ENCODE data around the gene LPIN3.
"Not testable (repeated sequence)": the region's sequence is repeated elsewhere in the genome, so short reads cannot be mapped to it uniquely, and the experiment has no call there.

Gene LPIN3, protein sequence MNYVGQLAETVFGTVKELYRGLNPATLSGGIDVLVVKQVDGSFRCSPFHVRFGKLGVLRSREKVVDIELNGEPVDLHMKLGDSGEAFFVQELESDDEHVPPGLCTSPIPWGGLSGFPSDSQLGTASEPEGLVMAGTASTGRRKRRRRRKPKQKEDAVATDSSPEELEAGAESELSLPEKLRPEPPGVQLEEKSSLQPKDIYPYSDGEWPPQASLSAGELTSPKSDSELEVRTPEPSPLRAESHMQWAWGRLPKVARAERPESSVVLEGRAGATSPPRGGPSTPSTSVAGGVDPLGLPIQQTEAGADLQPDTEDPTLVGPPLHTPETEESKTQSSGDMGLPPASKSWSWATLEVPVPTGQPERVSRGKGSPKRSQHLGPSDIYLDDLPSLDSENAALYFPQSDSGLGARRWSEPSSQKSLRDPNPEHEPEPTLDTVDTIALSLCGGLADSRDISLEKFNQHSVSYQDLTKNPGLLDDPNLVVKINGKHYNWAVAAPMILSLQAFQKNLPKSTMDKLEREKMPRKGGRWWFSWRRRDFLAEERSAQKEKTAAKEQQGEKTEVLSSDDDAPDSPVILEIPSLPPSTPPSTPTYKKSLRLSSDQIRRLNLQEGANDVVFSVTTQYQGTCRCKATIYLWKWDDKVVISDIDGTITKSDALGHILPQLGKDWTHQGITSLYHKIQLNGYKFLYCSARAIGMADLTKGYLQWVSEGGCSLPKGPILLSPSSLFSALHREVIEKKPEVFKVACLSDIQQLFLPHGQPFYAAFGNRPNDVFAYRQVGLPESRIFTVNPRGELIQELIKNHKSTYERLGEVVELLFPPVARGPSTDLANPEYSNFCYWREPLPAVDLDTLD

GRCh38 chr20:41340327-41341055 is at the start of gene LPIN3:
TSS of gene LPIN3 (plus strand) at chr20:41340821. CDS start at chr20:41345804, 4,983 bp downstream.
- DNase-seq: peak; percentile 81

GRCh38 chr20:41293269-41294037 is 47.2 kb upstream of the LPIN3 start:
- DNase-seq: no peak

DNA sequence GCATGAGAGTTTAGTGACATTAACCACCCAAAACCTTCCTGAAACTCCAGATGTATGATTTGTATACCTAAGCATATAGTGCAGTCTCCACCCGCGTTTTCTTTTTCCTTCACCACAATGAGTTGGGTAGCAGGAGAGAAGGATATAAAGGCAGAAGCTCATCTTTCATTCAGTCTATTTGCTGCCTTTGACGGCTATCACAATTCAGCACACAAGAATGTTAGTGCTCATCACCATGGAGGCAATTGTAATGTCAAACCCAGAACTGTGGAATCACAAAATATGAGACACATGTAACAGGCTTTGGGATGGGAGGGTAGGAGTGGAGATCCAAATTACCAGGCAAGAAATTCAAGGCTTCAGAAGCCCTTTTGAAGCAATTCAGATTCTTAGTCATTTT is 40.7 kb upstream of the LPIN3 start:
- DNase-seq: no peak

- DNase-seq: no peak
These were observed 40.2 kb upstream of the LPIN3 start for GRCh38 chr20:41300383-41300782.

DNA sequence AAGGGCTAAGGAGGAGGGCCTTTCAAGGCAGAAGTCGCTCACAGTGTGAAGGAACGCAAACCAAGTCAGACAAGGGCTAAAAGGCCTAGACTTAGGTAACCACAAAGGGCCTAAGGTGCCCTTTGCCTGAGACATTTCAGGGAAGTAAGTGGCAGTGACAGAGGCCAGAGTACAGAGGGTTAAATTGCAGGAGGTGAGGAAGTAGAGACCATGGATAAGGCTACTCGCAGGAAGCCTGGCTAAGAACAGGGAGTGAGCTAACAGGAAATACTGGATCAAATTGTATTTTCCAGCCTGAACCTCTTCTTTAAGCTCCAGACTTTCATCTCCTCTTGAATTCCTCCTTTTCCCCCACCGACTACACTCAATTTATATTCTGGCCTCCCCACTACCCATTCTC is 39.7 kb upstream of the LPIN3 start:
- no peak for DNase-seq

- no peak for DNase-seq
These were observed 36.6 kb upstream of the LPIN3 start for GRCh38 chr20:41304002-41304401.

GRCh38 chr20:41304424-41305079 is 36.1 kb upstream of the LPIN3 start:
- no peak for DNase-seq

DNA sequence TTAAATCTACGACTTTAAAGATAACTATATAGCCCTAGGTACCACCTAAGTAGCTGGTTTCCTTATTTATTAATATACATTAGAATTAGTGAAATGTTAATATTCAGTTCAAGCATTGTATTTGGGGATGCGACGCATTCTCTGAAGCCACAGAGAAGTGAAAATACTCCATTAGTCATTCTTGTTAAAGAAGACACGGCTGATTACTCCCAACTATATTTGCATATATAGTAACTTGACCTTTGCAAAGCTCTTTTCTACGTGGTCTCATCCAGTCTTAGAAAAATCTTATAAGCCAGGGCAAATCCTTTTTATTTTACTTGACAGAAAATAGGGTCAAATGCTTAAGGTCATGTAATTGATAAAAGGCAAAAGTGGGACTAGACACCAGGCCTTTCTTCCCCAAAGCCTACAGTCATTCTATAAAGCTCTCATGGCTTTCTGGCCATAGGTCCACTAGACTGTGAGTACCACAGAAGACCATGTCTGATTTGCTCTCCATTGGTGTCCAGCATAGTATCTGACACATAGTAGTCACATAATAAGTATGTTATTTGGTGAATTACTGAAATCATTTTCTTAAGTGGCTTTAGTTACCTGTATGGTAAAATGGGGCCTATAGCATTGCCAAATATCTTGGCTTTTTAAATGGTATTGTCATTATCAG is 34.4 kb upstream of the LPIN3 start:
- no peak for DNase-seq

DNA sequence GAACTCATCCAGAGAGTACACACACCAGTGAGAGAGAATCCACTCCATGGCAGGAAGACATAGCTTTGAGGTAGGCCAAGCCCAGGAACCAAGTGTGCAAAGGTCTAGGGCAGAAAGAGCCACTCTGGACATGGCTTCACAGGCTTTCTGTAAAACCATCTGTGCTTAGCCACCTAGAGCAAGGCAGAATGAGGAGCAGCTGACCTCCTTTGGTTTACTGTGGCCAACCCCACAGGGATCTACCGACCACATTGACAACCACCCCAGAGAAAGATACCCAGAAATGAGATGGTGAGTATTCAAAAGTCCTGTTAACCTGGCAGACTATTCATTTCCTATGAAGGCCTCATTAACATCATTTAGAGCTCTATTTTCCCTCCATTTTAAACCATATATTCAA is 33.6 kb upstream of the LPIN3 start:
- DNase-seq: no peak

DNA sequence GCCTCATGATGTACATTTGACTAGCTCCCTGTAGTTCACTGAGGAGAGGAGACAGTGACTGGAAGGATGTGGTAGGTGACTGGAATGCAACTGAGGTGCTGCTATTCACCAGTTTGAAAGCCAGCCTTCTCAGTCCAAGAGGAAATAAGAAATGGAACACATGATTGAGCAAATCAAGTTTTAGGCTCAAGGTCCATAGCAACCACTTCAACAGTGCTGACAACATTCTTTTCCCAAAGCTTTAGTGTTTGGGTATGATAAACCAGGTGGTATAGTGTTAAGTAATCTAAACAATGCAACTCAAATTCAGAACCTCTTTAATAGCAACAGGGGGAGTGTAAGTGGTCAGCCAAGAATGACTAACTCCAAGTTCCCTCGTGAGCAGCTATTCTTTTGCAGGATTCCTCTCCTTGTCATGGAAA is 32.3 kb upstream of the LPIN3 start:
- no peak for DNase-seq

DNA sequence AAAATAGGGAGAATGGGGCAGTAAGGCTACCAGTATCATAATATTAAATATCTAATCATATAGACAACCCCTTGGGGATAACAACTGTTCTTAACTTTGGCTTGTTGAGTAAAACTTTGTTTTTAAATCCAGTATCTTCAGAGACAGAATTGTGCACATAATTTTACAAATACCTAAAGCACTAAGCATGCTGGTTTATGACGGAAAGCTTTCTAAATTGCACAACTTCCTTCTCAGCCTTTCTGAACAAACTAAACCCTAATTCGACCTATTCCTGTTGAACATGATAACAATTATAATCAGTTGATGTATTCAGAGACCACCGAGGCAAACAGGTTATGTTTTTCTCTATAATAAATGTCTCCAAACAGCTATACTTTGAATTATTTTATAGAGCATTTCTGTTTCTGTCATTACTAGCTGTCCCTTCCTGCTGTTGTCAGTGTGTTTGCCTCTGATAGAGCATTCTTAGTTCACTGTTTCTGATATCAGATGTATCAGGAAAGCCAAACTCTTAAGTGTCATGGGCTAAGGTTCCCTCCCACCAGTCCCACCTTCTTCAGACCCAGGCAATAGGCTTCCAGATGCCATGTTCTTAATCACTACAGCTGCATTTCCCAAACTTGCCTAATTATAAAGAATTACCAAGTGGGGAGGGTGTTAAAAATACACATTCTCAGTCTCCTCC is 31.8 kb upstream of the LPIN3 start:
- no peak for DNase-seq

- DNase-seq: no peak
These were observed 30.8 kb upstream of the LPIN3 start for GRCh38 chr20:41309817-41310216.

DNA sequence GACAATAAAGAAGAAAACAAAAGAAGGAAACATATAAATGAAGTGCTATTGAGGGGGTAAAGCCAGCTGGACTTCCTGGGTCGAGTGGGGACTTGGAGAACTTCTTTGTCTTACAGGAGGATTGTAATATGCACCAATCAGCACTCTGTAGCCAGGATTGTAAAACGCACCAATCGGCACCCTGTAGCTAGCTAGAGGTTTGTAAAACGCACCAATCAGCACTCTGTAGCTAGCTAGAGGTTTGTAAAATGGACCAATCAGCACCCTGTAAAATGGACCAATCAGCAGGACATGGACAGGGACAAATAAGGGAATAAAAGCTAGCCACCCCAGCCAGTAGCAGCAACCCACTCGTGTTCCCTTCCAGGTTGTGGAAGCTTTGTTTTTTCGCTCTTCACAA is 28.6 kb upstream of the LPIN3 start:
- not testable (repeated sequence) for DNase-seq

GRCh38 chr20:41314386-41314785 is 26.2 kb upstream of the LPIN3 start:
- no peak for DNase-seq

DNA sequence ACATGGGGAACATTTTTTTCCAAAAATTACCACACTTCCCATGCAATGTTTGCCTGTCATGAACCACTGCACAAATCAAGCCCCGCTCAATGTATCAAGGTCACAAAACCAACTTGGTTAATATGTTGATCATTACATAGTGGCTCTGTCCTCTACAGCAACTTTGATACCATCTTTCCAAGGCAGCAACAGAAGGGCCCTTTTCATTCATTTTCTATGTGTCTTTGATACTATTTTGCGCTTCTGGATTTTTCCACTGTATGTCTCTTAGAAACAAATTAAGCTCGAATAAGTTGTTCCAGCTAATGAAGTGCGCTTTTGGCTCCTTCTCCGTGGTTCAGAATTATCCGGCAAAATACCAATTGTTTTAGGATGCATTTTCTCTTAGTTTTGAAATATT is 24.6 kb upstream of the LPIN3 start:
- no peak for DNase-seq

DNA sequence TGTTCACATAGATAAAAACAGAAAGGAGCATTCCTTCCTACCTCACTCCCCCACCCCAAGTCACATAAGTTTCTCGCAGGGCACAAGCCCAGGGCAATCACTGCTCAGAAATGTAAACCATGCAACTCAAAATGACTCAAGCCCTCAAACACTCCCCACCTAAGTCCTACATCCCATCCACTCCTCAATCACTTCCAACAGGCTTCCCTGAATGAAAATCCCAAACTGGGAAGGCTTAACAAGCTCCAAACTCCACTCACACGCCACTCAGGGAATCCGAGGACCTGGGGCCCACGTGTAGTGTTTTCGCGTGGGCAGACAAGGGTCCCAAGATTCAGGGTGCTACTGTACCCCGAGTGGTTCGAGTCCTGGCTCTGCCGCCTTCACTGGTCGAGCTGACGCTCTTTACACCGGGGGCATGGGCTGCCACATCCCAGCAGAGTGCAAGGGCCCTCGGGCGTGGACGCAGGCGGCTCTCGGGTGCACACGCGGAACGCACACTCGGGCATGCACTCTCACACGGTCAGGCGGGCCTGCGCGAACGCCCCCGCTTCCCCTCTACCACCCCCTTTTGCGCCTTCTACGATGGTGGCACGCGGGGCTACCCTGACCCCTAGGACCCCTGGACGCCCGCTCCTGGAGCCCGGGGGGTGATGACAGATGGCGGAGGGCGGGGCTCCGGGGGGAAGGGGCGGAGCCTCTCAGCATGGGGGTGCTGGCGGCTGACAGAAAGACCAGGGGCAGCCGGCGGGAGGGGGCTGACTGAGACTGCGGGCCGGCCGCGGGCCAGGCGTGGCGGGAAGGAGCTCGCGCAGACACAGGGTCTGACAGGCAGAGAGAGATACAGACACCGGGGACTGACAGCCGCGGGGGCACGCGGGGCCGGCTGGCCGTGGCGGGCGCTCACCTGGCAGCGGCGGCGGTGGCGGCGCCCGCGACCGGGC is 23.7 kb upstream of the LPIN3 start:
- peak; percentile 88 for DNase-seq

DNA sequence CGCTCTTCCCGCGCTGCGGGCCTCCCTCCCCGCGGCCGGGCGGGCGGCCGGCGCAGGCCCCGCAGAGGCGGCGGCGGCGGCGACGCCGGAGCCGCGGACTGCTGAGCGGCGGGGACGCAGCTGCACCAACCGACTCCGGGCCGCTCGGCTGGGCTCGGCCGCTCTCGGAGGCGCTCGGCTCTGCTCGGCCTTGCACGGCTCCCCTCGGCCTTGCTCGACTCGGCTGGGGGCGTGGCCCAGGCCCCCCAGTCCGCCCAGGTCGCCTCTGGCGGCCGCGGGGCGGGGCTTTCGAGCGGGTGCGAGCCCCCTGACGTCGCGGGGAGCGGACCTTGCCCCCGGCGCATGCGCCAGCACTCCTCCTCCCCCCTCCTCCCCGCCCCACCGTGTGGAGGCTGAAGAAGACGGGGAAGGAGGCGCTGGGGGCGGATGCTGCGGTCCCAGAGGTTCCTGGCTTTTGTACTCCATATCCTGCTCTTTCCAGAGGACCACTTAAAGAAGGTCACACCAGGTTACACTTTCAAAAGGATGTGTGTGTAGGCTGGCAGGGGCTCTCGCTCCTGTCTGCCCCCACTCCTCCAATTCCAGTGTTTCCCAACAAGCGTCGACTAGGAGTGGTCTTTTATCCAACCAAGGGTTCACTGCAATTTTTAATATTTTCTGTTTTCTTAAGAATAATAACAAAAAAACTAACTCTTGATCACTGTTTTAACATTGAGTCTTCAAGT is 22.9 kb upstream of the LPIN3 start, which contains the start of gene ZHX3:
ZHX3 (minus strand) TSS at position 186 of the 725 bp plus-strand sequence. CDS start 112,815 bp downstream, outside the sequence.
- peak; percentile 97 for DNase-seq

DNA sequence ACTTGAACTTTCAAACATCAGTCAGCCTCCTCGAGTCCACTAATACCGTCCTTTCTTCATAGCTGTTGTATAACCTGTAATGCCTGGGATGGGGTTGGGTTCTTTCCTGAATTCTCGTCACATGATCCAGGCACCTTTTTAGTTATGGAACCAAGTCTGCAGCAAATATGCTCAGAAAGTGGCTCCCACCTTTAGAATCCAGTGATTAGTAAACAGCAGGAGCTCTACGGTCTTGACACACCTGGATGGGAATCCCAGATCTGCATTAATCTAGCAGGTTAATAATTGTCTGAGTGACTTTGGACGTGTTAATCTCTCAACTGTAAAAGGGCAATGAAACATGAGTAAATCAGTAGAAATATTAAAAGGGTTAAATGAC is 22.4 kb upstream of the LPIN3 start:
- no peak for DNase-seq

DNA sequence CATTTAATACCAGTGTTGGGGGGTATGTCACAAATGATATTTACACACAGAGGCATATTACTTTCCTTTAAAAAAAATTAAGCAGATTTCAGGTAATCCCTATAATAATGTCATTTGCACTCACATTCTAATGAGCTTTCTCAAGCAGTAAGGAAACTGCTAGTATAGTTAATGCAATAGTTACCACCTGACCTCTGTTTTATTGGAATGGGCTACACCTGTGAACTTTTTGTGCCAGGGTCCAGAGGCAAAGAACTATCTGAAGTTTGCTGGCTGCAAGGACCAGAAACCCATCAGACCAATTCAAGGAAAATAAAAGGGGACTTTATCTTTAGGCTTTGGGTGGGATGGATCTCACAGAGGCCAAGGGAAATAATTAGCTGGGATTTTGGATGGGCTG is 20.2 kb upstream of the LPIN3 start:
- no peak for DNase-seq

Data from activated CD8-positive, alpha-beta memory T cell treated with anti-CD3 and anti-CD28 coated beads, Interleukin-2, amount 50 U/mL, for 48 hours (primary cell).